HUES64 (cell line): ENCODE data around the gene DKK1.
"Not testable (repeated sequence)": the region's sequence is repeated elsewhere in the genome, so short reads cannot be mapped to it uniquely, and the experiment has no call there.

Experiments used
- H3K27ac ChIP-seq: 2 replicates; pipeline ENCODE4 v1.7.0; 2013; ENCODE audit warnings: low read depth, low read length, inconsistent platforms
- H3K27me3 ChIP-seq: 2 replicates; pipeline ENCODE4 v1.6.1; 2013; ENCODE audit warnings: mild to moderate bottlenecking, low read length; ENCODE audit not compliant: insufficient read depth
- H3K36me3 ChIP-seq: 2 replicates; pipeline ENCODE4 v1.6.1; 2013; ENCODE audit warnings: mild to moderate bottlenecking, low read length; ENCODE audit not compliant: insufficient read depth
- H3K4me1 ChIP-seq: 2 replicates; pipeline ENCODE4 v1.6.1; 2013; ENCODE audit warnings: mild to moderate bottlenecking, low read length, moderate library complexity; ENCODE audit not compliant: insufficient read depth
- H3K4me3 ChIP-seq: 2 replicates; pipeline ENCODE4 v1.5.1; 2013; ENCODE audit warnings: mild to moderate bottlenecking, low read length, moderate library complexity
- H3K9ac ChIP-seq: 2 replicates; pipeline ENCODE4 v1.6.1; 2013; ENCODE audit warnings: mild to moderate bottlenecking, low read depth, low read length
- H3K9me3 ChIP-seq: 2 replicates; pipeline ENCODE4 v1.6.1; 2013; ENCODE audit warnings: low read depth, low read length; ENCODE audit not compliant: insufficient read depth
- WGBS: fragments of 150-250, 120-280 bp; methylation state at CpG from one replicate; pipeline ENCODE4 v1.1.7; 2013; ENCODE audit warnings: missing lambda C conversion rate; 5-methylcytosine and 5-hydroxymethylcytosine counted together

The DKK1 gene

GRCh38 chr10:52343439-52343838, 29.4 kb downstream of the DKK1 start:
- no peak overlapping the region for H3K9ac ChIP-seq

GRCh38 chr10:52346394-52347326, 32.6 kb downstream of the DKK1 start:
- H3K9me3 ChIP-seq: peaks cover 7% of the 10 kb centered on the region; the same call in 1 of the 2 replicates
- H3K9ac ChIP-seq: no peak overlapping the region
- no peak overlapping the region for H3K4me3 ChIP-seq
- H3K27ac ChIP-seq: no peak overlapping the region
- H3K4me1 ChIP-seq: no peaks in the 10 kb centered on the region
- H3K36me3 ChIP-seq: no peaks in the 10 kb centered on the region
- no peaks in the 10 kb centered on the region for H3K27me3 ChIP-seq
- 93% methylated on average over 27 of the region's 27 CpGs for WGBS

More at GRCh38 chr10:52343439-52343838, 29.4 kb downstream of the DKK1 start:
- no peaks in the 10 kb centered on the region for H3K27me3 ChIP-seq
- no peak overlapping the region for H3K27ac ChIP-seq
- H3K9me3 ChIP-seq: peaks cover 3% of the 10 kb centered on the region; the same call in 1 of the 2 replicates
- 97% methylated on average over 3 of the region's 4 CpGs for WGBS
- no peak overlapping the region for H3K4me3 ChIP-seq
- H3K36me3 ChIP-seq: no peaks in the 10 kb centered on the region
- H3K4me1 ChIP-seq: no peaks in the 10 kb centered on the region

DNA sequence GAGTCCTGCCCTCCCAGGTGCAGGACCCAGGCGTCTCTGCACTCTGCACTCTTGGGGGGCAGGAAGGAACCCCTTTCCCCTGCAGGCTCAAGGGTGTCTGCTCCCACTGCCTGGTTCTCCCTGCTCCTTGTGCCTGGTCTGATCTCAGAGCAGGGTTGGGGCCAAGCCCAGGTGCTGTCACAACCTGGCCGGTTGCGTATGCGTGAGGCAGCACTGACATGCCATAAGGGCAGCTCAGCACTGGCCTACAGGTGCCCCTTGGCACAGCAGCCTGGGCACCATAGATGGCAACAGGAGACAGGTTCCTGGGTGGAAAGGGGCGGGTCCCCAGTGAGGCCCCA, 33.2 kb downstream of the DKK1 start:
- Histone ChIP-seq H3K9ac (no peak overlapping the region), H3K27ac (no peak overlapping the region), H3K27me3 (no peaks in the 10 kb centered on the region), H3K9me3 (peaks cover 7% of the 10 kb centered on the region; the same call in 1 of the 2 replicates), H3K4me3 (no peak overlapping the region), H3K4me1 (no peaks in the 10 kb centered on the region), H3K36me3 (no peaks in the 10 kb centered on the region)
- WGBS: 94% methylated on average over 5 of the region's 5 CpGs

DNA sequence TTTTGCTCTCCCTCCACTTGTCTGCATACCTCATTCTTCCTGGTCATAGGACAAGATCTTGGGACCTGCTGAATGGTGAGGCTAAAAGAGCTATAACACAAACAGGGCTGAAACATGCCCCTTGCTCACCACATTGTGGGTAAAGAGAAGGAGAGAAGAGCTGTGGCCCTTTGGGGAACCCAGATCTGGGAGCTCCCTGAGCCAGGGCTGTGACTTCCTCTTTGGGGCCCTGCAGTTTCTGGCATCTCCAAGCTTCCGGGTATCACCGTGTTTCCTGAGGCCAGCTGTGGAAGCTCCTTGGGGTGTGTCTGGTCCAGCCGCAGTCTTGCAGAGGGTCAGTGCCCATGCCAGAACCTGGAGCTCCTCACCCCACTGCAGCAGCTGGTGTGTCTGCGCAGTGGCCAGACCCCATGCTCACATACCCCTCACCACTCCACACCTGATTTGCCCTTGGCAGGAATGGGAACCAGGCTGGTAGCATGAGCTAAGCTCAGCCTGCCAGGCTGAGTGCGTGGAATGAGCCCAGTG, 34.0 kb downstream of the DKK1 start:
- Histone ChIP-seq H3K36me3 (no peaks in the 10 kb centered on the region), H3K27ac (no peak overlapping the region), H3K27me3 (no peaks in the 10 kb centered on the region), H3K4me3 (no peak overlapping the region), H3K9me3 (peaks cover 7% of the 10 kb centered on the region; the same call in 1 of the 2 replicates), H3K4me1 (no peaks in the 10 kb centered on the region), H3K9ac (no peak overlapping the region)
- 94% methylated on average over 5 of the region's 5 CpGs for WGBS

DNA sequence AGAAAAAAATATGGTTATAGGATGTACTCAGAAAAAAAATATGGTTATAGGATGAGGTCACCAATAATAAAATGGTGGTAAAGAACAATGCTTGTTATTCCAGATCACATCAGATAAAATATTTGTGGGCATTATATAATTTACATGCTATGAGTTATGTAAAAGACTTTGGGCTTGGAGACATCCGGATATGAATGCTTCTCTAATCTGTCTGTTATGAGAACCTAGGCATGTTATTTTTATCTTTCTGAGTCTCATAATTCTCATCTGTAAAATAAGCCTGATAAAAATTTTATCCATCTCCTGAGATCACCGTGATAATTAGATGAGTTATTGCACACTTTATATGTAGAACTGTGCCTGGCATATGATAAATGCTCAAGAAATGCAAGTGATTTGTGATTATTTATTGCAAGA, 37.8 kb downstream of the DKK1 start:
- Histone ChIP-seq H3K4me1 (no peaks in the 10 kb centered on the region), H3K36me3 (no peaks in the 10 kb centered on the region), H3K27me3 (no peaks in the 10 kb centered on the region), H3K4me3 (no peak overlapping the region), H3K9ac (no peak overlapping the region), H3K9me3 (peaks cover 7% of the 10 kb centered on the region; the same call in 1 of the 2 replicates), H3K27ac (no peak overlapping the region)
- WGBS: 86% methylated on average over 2 of the region's 2 CpGs

- H3K9ac ChIP-seq: no peak overlapping the region
- H3K4me3 ChIP-seq: no peak overlapping the region
- no peaks in the 10 kb centered on the region for H3K27me3 ChIP-seq
- H3K4me1 ChIP-seq: no peaks in the 10 kb centered on the region
- WGBS: 94% methylated on average over 2 of the region's 2 CpGs
- H3K9me3 ChIP-seq: 0 out of 2 replicates have a peak, but pooled peaks cover 4% of the 10 kb centered on the region
- no peak overlapping the region for H3K27ac ChIP-seq
- no peaks in the 10 kb centered on the region for H3K36me3 ChIP-seq
These were observed 39.1 kb downstream of the DKK1 start for GRCh38 chr10:52353205-52353604.

DNA sequence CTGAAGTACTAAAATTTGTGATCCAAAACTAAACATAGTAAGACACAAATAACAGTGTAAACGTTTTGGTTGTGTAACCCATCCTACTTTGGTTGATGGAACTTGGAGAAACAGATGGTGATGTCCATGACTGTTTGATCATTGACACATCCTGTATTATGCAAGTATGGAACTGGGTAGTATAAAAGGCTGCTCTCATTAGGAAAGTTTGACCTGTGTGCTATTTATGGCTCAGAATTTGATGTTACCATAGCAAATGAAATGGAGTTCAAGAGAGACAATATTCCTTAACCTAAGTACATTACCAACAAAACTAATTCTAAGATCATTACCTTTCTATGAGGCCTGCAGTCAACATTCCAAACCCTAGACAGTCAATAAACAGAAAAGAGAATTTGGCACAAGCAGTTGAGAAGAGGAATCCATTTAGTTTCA, 39.9 kb downstream of the DKK1 start:
- Histone ChIP-seq H3K4me3 (no peak overlapping the region), H3K27ac (no peak overlapping the region), H3K27me3 (no peaks in the 10 kb centered on the region), H3K36me3 (no peaks in the 10 kb centered on the region), H3K4me1 (no peaks in the 10 kb centered on the region), H3K9ac (no peak overlapping the region), H3K9me3 (no peaks in the 10 kb centered on the region)
- 75% methylated on average over 1 of the region's 1 CpG for WGBS

- no peak overlapping the region for H3K9ac ChIP-seq
- H3K27ac ChIP-seq: no peak overlapping the region
- WGBS: 81% methylated on average over 2 of the region's 2 CpGs
- no peak overlapping the region for H3K4me3 ChIP-seq
- no peaks in the 10 kb centered on the region for H3K36me3 ChIP-seq
- no peaks in the 10 kb centered on the region for H3K9me3 ChIP-seq
- no peaks in the 10 kb centered on the region for H3K4me1 ChIP-seq
- no peaks in the 10 kb centered on the region for H3K27me3 ChIP-seq
These were observed 43.9 kb downstream of the DKK1 start for GRCh38 chr10:52357971-52358370.

DNA sequence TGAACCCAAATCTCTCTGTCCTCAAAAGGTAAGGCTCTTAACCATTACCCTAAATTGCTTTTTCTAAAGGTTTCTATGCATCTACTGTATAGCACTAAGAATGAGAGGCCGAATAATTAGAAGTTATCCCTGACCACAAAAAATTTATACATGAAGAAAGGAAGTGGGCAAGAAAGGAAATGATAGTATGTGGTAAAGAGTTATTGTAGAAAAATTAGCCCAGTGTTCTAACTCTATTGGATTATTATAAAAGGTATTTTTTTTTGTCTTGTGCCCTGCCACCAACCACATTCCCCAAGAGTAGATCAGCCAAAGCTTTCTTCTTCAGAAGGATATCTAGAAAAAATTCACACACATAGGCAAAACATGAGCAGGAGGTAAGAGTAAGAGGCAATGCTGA, 45.4 kb downstream of the DKK1 start:
- WGBS: no CpG with 5 or more reads among the region's 1 CpG
- Histone ChIP-seq H3K27me3 (no peaks in the 10 kb centered on the region), H3K4me1 (no peaks in the 10 kb centered on the region), H3K36me3 (no peaks in the 10 kb centered on the region), H3K9ac (no peak overlapping the region), H3K9me3 (no peaks in the 10 kb centered on the region), H3K27ac (no peak overlapping the region), H3K4me3 (no peak overlapping the region)

DNA sequence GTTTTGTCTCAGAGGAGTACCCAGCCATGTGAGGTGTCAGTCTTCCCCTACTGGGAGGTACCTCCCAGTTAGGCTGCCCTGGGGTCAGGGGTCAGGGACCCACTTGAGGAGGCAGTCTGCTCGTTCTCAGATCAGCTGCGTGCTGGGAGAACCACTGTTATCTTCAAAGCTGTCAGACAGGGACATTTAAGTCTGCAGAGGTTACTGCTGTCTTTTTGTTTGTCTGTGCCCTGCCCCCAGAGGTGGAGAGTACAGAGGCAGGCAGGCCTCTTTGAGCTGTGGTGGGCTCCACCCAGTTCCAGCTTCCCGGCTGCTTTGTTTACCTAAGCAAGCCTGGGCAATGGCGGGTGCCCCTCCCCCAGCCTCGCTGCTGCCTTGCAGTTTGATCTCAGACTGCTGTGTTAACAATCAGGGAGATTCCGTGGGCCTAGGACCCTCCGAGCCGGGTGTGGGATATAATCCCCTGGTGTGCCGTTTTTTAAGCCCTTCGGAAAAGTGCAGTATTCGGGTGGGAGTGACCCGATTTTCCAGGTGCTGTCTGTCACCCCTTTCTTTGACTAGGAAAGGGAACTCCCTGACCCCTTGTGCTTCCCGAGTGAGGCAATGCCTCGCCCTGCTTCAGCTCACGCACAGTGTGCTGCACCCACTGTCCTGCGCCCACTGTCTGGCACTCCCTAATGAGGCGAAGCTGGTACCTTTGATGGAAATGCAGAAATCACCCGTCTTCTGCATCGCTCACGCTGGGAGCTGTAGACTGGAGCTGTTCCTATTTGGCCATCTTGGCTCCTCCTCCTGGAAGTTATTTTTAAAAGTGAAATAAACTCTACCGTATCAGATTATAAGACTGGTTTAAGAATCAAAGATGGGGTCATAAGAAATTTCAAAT, 51.7 kb downstream of the DKK1 start:
- H3K27ac ChIP-seq, H3K4me3 ChIP-seq, H3K4me1 ChIP-seq, H3K36me3 ChIP-seq, H3K9ac ChIP-seq, H3K9me3 ChIP-seq, H3K27me3 ChIP-seq: not testable (repeated sequence)
- WGBS: 93% methylated on average over 21 of the region's 21 CpGs
